HUES48 (cell line): ENCODE results near the gene GOLIM4.
"Not testable (repeated sequence)": the region's sequence is repeated elsewhere in the genome, so short reads cannot be mapped to it uniquely, and the experiment has no call there.

Experiments
- H3K27ac ChIP-seq: one replicate; pipeline ENCODE4 v1.7.0; 2013; ENCODE audit warnings: low read depth, low read length, inconsistent platforms
- H3K27me3 ChIP-seq: 2 replicates; pipeline ENCODE4 v1.6.1; 2013; ENCODE audit warnings: mild to moderate bottlenecking, low read length; ENCODE audit not compliant: control insufficient read depth, insufficient read depth
- H3K36me3 ChIP-seq: 2 replicates; pipeline ENCODE4 v1.6.1; 2013; ENCODE audit warnings: low read length; ENCODE audit not compliant: control insufficient read depth, insufficient read depth
- H3K4me1 ChIP-seq: 2 replicates; pipeline ENCODE4 v1.6.1; 2013; ENCODE audit warnings: mild to moderate bottlenecking, low read length; ENCODE audit not compliant: control insufficient read depth, insufficient read depth
- H3K4me3 ChIP-seq: 2 replicates; pipeline ENCODE4 v1.5.1; 2013; ENCODE audit warnings: mild to moderate bottlenecking, low read depth, low read length
- H3K9ac ChIP-seq: 2 replicates; pipeline ENCODE4 v1.6.1; 2013; ENCODE audit warnings: mild to moderate bottlenecking, low read depth, low read length, moderate library complexity
- H3K9me3 ChIP-seq: 2 replicates; pipeline ENCODE4 v1.6.1; 2013; ENCODE audit warnings: low read length; ENCODE audit not compliant: control insufficient read depth, insufficient read depth

GOLIM4 gene

DNA sequence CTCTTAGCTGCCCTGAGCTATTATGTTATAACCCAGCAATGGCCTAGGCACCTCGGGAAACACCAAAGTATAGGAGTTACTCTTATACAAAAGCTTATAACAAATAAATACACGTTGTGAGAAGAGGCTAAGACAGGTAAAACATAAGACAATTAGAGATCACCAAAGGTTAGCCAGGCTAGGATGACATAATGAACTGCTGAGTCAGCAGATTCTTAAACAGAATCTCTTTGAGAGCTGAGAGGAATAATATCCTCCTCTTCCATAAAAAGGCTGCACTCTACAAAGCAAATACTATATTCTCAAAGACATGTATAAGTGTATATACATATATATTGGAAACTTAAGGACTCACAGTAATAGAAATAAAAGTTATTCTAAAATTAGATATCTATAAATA, 37.2 kb downstream of the GOLIM4 start:
- H3K9me3 ChIP-seq, result 0 out of 2 replicates have a peak, but pooled peaks cover 10% of the 10 kb centered on the region
- H3K4me3 ChIP-seq, result no peak overlapping the region
- H3K9ac ChIP-seq, result no peak overlapping the region
- no peaks in the 10 kb centered on the region for H3K36me3 ChIP-seq
- no peak overlapping the region for H3K27ac ChIP-seq
- H3K27me3 ChIP-seq, result no peaks in the 10 kb centered on the region
- no peaks in the 10 kb centered on the region for H3K4me1 ChIP-seq

GRCh38 chr3:168056398-168057230, 39.1 kb downstream of the GOLIM4 start:
- not testable (repeated sequence) for H3K27ac ChIP-seq, H3K27me3 ChIP-seq, H3K36me3 ChIP-seq, H3K4me3 ChIP-seq, H3K9ac ChIP-seq, H3K4me1 ChIP-seq
- 0 out of 2 replicates have a peak, but pooled peaks cover 10% of the 10 kb centered on the region for H3K9me3 ChIP-seq

DNA sequence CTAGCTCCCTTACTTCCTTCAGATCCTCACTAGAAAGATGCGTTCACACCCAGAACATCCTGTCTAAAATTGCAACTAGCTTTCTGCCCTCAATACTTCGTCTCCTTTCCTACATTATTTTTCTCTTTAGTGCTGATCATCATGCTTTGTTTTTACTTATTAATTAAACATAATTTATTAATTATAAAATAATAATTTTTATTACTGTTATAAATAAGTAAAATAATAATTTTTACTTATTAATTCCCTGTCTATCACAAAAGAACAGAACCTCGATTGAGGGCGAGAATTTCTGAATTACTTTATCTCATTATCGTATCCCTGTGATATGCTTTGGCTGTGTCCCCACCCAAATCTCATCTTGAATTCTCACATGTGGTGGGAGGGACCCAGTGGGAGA, 41.3 kb downstream of the GOLIM4 start:
- Histone ChIP-seq H3K9me3 (0 out of 2 replicates have a peak, but pooled peaks cover 10% of the 10 kb centered on the region), H3K9ac (no peak overlapping the region), H3K27ac (no peak overlapping the region), H3K36me3 (no peaks in the 10 kb centered on the region), H3K27me3 (no peaks in the 10 kb centered on the region), H3K4me1 (peaks cover 2% of the 10 kb centered on the region; the same call in 1 of the 2 replicates), H3K4me3 (no peak overlapping the region)

- Histone ChIP-seq H3K4me3 (no peak overlapping the region), H3K9me3 (0 out of 2 replicates have a peak, but pooled peaks cover 10% of the 10 kb centered on the region), H3K36me3 (no peaks in the 10 kb centered on the region), H3K9ac (no peak overlapping the region), H3K4me1 (peaks cover 13% of the 10 kb centered on the region), H3K27ac (no peak overlapping the region), H3K27me3 (no peaks in the 10 kb centered on the region)
These were observed 42.6 kb downstream of the GOLIM4 start for GRCh38 chr3:168053115-168053514.

GRCh38 chr3:168052515-168052914, 43.2 kb downstream of the GOLIM4 start:
- Histone ChIP-seq H3K27ac (no peak overlapping the region), H3K9ac (no peak overlapping the region), H3K36me3 (no peaks in the 10 kb centered on the region), H3K4me1 (peaks cover 13% of the 10 kb centered on the region), H3K27me3 (no peaks in the 10 kb centered on the region), H3K9me3 (0 out of 2 replicates have a peak, but pooled peaks cover 10% of the 10 kb centered on the region), H3K4me3 (no peak overlapping the region)

GRCh38 chr3:168051531-168052471, 43.9 kb downstream of the GOLIM4 start:
- Histone ChIP-seq H3K4me1 (peaks cover 15% of the 10 kb centered on the region), H3K9me3 (0 out of 2 replicates have a peak, but pooled peaks cover 10% of the 10 kb centered on the region), H3K36me3 (no peaks in the 10 kb centered on the region), H3K9ac (no peak overlapping the region), H3K4me3 (no peak overlapping the region), H3K27me3 (no peaks in the 10 kb centered on the region), H3K27ac (no peak overlapping the region)

GRCh38 chr3:168051070-168051469, 44.7 kb downstream of the GOLIM4 start:
- H3K27me3 ChIP-seq, result no peaks in the 10 kb centered on the region
- H3K27ac ChIP-seq, result no peak overlapping the region
- H3K9me3 ChIP-seq, result 0 out of 2 replicates have a peak, but pooled peaks cover 2% of the 10 kb centered on the region
- no peak overlapping the region for H3K9ac ChIP-seq
- H3K4me1 ChIP-seq, result peaks cover 15% of the 10 kb centered on the region
- no peaks in the 10 kb centered on the region for H3K36me3 ChIP-seq
- H3K4me3 ChIP-seq, result no peak overlapping the region

DNA sequence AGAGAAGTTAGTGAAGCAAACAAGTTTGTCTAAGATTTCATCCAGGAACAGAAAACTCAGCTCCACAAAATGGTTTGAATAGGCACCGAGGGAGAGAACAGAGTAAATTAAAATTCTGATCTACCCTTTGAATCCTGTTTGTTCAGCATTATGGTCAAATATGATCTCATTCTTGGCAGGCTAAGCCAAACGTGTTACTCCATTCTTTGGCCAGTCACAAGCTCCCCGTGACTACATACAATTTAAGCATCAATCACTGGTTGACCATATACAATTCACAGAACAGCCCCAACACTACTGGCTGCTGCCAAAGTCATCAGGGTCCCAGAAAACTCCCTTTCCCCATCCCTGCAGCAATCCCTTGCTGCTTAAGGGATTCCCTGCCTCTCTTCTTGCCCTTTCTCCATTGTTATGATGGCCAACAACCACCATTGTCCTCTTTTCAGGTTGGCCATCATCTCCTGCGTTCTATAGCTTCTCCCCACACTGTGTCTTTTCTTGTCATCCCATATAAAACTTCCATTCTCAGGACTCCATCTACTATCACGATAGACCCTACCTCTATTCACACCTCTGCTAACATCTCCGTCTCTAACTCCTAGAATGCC, 46.3 kb downstream of the GOLIM4 start:
- Histone ChIP-seq H3K4me1 (peaks cover 15% of the 10 kb centered on the region), H3K36me3 (no peaks in the 10 kb centered on the region), H3K9me3 (no peaks in the 10 kb centered on the region), H3K9ac (no peak overlapping the region), H3K27me3 (no peaks in the 10 kb centered on the region), H3K4me3 (no peak overlapping the region), H3K27ac (no peak overlapping the region)

GRCh38 chr3:168048414-168049330, 47.1 kb downstream of the GOLIM4 start:
- Histone ChIP-seq H3K27me3 (no peaks in the 10 kb centered on the region), H3K4me1 (peaks cover 15% of the 10 kb centered on the region), H3K27ac (peak overlapping the region; percentile 13), H3K36me3 (peaks cover 4% of the 10 kb centered on the region; the same call in 1 of the 2 replicates), H3K4me3 (peak overlapping the region; percentile 23; the same call in 1 of the 2 replicates), H3K9ac (no peak overlapping the region), H3K9me3 (no peaks in the 10 kb centered on the region)

- Histone ChIP-seq H3K36me3 (peaks cover 9% of the 10 kb centered on the region), H3K27ac (no peak overlapping the region), H3K4me1 (peaks cover 15% of the 10 kb centered on the region), H3K4me3 (no peak overlapping the region), H3K9ac (no peak overlapping the region), H3K9me3 (no peaks in the 10 kb centered on the region), H3K27me3 (no peaks in the 10 kb centered on the region)
These were observed 47.8 kb downstream of the GOLIM4 start for GRCh38 chr3:168047936-168048335.
